Activated CD4-positive, alpha-beta T cell treated with anti-CD3 and anti-CD28 coated beads, Interleukin-2, amount 50 U/mL, for 4 hours (primary cell): ENCODE results near the gene RBPJL.
A peak's percentile ranks its signal among the peaks of the same experiment; 100 is the strongest.
"Not testable (repeated sequence)": the region's sequence is repeated elsewhere in the genome, so short reads cannot be mapped to it uniquely, and the experiment has no call there.

Experiments
- DNase-seq, 2 experiments: peaks; one replicate each; pipeline ENCODE4 v3.0.0-alpha.2; 2020

The RBPJL gene

DNA sequence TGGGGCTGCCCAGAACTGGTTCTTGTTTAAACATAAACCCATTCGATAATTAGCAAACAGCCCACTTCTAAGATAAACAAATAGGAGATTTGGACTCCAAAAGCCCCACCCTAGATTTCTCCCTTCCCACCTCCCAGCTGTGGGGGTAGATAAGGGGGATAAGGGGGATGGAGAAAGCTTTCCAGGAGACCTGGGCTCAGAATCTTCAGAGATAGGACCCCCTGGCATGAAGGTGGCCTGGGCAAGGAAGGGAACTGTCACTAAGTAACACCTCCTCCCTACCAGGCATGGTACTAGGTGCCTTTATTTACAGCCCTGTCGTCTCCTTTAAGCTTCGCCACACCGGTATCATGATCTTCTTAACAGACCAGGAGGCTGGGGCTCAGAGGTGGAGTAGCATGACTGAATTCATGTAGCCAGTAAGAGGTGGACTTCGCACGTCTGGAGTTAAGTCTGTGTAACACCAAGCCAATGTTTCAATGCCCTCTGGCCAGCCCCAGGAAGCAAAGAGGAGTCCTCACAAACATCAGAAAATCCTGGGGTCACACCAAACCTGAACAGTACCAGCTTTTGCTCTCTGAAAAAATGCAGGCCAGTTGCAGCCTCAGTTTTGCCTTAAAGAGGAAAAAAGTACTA, 37.0 kb downstream of the RBPJL start:
- no peak for DNase-seq

DNA sequence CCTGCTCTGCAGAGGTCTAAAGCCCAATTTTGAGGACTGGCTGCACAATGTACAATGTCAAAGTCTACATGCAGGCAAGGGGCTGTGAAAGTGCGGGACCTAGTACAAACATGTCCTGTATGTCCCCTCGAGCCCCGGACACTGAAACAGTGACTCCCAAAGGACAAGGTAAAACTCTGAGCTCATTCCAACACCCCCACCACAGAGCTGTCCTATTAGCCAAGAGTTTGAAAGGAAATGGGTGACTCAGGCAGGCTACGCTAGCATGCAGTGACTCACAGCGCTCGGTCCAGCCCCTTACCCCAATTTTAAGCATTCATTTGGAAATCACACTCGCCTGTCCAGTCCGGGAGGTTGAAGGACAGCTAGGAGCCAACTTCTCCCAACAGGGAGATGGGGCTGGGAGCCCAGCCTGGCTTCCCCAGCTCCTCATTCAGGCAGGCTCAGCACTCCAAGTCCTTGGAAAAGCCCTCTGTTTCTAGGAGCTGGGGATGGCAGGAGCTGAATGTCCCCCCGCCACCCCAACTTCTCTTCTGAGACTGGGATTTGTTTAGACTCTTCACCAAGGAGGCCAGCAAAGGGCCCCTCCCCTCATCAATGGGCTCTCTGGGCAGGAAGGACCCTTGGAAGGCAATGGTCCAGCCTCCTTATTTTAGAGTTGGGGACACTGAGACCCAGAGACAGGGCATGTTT, 37.7 kb downstream of the RBPJL start:
- DNase-seq, result no peak

DNA sequence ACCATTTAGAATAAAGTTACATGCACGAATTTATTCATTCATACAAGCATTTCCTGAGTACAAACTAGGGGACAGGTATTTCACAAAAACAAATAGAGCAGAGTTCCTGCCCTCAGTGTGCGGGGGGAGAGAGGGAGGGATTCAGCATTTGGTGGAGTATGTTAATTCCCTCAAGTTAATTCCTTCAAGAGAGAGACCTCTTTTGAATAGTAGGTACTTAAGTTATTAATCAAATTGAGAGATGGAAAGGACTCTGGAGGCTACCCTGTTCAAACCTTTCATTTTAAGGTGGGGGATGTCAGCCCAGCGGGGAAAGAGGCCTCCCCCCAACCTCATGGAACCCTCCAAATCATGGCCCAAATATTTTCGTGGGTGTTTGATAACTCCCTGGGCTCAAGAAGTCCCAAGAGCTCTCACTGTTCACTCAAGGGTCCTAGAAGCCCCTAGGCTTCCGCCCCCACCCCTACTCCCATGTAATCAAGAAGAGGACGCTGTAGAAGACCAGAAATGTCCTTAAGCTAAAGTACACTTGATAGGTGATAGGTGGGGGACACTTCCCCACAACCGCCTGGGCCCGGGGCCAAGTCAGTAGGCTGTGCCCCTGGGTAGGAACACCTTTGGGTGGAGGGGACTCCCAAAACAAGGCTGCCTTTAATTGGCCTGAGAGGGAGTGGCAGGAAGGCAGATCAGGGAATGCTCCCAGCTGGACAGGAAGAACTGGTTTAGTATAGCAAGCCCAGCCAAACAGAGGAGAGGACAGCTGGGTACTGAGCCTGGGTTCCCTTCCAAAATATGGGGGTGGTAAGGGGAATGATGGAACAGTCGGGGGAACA, 38.7 kb downstream of the RBPJL start:
- no peak for DNase-seq

DNA sequence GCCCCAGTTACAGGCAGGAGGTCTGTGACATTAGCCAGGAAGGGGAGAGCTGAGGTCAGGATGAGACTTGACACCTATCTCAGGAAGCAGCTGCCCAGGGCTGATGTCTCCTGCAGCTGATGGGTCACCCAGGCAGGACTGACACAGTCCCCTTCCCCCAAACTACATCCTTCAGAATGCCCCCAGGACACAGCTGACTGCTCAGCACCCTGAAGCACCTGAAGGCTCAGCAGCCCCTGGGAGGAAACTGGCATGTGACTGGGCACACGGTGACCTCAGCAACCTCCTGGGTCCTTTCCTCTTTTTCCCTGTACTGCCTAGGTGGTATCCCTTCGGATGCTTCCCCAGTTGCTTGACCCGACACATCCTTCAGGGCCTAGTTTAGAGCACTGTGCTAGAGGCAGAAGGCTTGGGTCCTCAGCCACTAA, 39.7 kb downstream of the RBPJL start:
- no peak for DNase-seq

DNA sequence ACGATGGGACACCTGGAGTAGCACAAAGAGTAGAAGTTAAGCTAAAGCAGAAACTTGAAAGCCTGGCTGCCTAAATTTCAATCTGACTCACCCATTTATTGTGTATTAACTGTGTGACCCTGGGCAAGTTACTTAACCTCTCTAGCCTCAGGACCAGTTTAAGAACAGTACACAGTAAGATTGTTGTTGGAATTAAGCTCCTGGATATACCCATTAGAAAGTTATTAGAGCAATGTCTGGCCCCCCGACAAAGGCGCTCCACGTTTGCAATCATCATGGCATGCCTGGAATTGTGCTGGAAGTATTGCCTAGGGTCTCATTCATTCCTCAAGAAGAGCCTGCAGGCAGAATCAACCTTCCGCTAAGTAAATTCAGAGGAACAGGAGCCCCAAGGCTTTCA, 40.2 kb downstream of the RBPJL start:
- no peak for DNase-seq

DNA sequence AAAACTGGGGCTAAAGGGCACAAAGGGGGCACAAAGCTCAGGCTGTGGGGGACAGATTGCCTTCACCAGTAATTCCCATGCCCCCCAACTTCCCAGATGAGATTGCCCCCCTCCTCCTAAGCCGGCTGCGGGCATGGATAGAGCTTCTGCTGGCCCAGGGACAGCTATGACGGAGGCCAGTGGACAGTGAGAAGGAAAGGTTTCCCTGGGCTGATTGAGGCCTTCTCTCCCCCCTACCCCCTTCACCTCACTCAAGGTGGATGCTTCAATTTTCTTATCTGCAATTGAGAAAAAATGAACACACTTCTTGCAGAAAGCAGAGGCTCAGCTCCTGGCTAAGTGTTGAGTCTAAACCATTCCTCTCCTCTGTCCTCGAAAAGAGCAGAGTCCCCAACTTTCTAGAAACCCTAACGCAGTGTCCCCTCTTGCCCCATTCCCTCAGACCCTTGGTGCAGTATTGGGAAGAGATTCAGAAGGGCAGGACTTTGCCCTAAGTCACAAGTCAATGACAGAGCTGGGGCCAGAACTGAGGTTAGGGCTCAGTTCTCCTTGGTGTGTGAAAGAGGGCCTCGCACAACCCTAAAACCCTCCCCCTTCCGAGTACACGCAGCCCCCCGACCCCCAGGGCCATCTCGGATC, 40.8 kb downstream of the RBPJL start:
- no peak for DNase-seq

DNA sequence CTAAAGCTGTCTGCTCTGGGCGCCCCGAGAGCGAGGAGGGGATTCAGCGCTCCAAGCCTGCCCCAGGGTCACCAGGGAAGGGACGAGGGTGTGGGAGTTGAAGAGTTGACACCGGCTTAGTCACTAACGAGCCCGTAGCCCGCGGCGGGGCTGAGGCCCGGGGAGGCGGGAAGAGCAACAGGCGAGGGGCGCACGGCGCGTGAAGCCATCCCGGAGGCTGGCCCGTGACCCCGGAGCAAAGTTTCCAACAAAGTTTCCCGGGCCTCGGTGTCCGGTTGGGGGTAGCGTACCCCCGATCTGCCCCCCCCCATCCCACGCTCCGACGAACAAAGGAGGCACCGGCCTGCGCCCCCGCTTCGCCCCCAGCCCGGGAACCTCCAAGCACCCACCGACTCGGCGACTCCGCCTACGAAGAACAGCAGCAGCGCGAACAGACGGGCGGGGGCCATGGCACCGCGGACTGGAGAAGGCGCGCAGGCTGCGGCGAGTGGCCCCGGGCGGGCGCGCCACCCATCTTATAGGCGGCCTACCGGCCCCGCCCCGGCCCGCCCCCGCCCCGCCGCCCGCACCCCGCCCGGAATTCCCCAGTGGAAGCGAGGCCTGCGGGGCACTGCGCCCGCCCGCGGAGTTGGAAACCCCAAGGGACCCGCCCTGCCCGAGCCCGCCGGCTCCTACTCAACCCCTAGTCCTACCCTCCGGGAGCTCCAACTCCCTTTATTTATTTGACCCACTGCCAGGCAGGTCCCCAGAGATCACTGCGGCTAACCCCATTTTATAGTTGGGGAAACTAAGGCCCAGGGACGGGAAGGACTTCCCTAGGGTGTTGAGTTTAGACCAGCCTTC, 41.5 kb downstream of the RBPJL start, which contains the start of gene SDC4:
Gene SDC4 (minus strand): TSS at position 489 of the 843 bp plus-strand sequence. CDS start 40 bp downstream, at position 449.
- peak; percentile 53 to 60 for DNase-seq

DNA sequence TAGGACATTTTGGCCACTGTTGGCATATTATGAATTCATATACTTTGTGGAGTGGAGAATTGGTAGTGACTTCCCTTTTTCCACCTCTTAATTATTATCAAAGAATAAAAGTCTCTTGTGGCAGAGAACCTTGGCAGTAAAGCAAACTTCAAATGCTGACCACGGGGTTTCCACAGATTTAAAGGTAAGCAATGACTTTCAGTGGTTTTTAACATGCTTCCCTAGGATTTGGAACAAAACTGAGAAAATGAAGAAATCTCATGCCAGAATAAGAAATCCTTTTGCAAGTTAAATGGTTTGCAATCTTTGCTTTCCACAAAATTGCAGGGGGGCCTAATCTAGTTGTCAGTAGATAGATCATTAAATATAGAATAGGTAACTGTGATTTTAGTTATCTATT, 43.6 kb downstream of the RBPJL start:
- DNase-seq, result no peak

DNA sequence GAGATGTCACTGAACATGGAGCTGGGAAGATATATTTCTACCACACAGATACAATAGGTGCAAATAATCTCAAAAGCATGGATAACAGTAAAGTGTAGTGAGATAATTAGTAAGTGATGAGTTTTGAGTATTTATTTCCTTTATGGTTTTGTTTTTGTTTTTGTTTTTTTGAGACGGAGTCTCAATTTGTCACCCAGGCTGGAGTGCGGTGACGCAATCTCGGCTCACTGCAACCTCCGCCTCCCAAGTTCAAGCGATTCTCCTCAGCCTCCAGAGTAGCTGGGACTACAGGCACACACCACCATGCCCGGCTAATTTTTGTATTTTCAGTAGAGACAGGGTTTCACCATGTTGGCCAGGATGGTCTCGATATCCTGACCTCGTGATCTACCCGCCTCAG, 44.2 kb downstream of the RBPJL start:
- DNase-seq, result not testable (repeated sequence)

DNA sequence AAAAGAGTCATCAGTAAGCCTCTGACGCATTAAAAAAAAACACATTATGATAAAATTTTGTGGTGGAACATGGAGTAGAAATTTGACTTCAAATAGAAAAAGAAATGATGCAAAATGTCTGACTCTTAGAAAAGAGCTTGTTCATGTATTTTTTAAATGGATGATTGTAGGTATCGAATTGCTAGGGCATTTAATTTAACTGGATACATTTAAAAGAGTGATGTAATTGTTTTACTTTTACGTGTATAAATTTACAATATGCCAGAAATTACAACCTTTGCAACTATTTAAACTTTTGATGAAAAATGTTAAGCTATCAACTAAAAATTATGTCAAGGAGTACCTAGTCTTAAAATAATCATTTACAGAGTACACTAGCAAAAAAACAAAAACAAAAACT, 46.1 kb downstream of the RBPJL start:
- DNase-seq, result no peak

DNA sequence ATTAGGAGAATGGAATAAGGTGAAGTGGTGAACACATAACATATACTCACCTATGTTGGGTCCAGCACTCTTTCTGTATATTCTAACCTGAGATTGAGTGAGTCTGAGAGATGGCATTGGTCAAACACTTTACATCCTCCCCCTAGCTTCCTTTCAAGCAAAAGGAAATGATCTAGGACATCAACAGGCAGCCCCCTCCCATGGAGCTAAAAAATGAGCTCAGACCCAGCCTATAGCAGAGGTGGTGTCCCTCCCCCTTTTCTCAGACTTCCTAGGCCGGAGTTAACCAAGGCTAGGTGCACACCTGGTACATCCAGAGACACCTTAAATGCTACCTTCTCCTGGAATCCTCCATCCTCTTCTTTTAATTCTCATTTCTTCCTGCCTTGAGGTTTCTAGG, 47.1 kb downstream of the RBPJL start:
- DNase-seq, result no peak

DNA sequence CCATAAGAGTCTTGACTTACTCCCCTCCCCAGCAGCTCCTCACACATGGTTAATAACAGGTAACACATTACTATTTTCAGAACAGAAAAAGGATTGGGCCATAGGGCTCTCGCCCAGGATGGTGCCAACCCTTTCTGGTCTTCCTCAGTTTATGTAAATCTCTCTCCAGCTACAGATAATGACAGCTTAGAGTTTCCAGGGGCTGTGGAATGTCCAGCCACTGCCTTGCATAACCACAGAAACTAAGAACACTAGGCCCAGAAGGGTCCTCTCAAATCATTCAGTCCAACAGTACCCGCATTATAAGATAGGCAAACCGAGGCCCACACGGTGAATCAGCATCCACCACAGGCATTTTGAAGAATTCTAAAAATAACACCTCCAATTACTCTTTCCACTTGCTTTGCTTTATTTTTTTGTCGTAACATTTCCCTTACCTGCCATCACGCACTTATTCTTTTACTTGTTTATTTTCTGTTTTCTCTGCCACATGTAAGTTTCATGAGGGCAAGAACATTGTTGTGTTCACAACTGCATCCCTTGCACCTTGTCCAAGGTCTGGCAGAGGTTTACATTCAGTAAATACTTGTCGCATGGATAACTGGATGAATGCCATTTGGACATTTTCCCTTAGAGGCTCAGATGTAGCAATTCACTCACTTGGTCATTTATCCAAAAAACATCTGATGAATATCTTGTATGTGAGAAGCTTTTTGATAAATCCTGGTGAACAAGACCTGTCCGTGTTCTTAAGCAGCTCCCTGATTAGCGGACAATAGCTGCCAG, 48.0 kb downstream of the RBPJL start:
- DNase-seq, result no peak

DNA sequence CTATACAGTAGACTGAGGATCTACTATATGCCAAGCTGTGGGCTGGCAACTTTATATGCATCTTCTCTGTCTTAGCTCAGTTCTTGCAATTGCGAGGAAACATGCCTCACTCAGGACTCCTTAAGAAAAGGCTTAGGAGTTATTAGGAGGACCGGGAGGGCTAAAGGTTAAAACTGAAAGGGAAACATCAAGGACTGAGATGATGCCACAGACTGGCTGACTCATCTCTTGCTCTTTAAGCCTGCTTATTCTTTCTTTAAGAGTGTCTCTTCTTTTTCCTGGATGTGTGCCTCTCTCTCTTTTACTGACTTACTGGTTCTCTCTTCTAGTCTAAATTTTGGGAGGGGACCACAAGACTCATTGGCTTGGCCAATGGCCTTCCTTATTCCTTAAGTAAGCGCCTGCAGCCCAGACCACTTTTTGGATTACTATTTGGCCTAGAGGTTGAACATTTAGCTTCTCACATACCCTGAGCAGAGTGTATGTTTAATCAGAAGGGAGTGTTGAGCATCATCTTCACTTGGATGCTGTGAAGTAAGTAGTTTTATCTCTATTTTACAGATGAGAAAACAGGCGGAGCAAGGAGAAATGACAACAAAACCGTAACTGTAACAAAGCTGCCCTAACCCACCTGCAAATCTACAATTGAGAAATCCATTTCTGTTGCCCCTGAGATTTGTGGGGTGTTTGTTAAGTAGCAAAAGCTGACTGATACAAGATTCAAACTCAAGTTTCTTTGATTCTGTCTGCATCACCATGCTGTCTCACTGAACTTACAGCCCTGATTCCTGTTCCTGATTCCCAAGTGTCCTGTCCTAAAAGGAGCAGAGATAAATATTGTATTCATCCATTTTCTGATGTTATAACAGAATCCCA, 48.8 kb downstream of the RBPJL start:
- DNase-seq, result no peak

DNA sequence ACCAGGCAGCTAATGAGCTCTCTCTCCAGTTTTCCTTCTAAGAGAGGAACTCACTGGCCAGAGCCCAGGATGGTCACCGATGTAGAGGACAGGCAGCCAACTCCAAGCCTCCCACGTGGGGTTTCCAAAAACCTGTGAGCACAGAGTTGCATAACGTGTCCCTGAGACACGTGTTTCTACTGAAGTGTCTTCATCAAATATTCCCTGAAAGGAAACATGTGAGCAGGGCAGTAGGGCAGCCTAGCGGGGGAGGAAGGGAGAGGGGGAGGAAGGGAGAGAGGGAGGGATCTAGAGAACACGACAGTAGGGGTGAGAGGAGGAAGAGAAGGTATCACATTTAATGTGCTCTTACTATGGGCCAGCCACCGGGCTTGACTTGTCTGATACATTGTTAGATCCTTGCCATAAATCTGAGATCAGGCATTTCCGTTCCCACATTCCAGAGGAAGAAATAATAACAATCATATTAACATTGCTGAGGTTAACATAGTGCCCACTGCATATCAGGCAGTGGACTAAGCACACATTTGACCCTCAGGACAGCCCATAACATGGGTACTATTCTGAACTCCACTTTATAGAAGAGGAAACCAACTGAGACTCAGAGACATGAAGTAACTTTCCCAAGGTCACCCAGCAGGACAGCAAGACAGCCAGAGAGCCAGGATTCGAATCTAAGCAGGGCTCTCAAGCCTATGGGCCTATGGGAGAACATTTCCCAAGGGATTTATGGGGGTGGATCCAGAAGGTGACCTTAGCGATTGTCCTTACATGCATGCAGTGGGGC, 51.8 kb downstream of the RBPJL start:
- DNase-seq, result no peak

DNA sequence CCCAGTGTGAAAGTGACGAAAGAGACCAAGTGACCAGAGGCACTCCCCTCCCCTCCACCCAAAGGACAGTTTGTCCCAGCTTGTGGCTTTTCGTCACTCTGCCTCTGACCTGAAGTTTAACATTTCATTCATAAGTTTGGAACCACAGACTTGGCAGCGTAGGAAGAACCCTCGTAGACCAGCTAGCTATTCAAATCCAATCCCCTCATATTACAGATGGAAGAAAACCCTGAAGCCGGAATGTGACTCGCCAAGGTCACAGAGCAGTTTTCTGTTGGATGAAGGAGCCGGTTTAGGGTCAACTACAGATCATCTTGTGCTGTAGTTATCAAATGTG, 52.4 kb downstream of the RBPJL start:
- DNase-seq, result no peak

DNA sequence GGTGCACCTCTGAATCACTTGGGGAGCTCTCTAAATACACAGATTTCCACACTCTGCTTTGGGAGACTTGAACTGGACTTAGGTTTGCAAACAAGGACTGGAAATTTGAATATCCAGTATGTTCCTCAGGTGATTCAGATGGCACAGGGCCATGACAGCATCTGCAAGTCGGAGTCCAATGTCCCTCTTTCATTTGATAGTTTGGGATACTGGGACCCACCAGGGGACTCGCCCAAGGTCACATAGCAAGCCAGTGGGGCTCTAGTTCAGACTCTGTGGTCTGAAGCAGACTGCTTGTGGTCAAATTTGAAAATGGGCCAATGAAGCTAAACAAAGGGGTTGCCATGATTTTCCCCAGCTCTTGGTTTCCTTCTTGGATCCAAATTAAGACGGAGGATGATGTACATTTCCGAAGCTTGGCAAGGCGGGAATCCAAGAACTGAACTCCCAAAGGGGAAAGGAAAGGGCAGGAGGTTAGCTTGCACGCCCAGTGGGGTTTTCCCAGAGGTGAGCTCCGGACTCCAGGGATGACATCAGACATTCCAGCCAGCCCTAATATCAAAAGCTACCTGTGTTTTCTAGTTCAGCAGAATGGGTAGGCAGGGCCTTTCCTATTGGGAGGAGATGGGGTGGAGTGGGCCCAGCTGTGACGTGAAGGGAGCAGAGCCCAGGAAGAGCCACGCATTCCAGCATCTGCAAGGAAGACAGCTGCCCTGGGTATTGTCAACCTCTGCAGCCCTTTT, 52.9 kb downstream of the RBPJL start:
- no peak for DNase-seq

DNA sequence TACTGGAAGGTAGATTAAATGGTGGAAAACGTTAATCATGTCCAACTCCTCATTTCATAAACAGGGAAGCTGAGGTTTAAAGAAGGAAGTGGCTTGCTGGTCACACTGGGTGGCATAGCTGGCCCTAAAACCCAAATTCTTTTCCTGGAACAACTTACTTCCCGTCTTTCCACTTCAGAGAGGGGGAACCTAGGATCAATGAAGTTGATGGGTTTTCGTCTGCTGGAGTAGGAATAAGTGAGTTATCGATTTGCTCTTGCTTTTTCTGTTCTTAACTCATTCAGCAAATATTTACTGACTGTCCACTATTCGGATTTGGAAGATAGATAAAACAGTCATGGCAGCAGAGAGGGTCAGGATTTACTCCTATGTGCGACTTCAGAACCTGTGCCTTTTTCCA, 55.2 kb downstream of the RBPJL start:
- no peak for DNase-seq

DNA sequence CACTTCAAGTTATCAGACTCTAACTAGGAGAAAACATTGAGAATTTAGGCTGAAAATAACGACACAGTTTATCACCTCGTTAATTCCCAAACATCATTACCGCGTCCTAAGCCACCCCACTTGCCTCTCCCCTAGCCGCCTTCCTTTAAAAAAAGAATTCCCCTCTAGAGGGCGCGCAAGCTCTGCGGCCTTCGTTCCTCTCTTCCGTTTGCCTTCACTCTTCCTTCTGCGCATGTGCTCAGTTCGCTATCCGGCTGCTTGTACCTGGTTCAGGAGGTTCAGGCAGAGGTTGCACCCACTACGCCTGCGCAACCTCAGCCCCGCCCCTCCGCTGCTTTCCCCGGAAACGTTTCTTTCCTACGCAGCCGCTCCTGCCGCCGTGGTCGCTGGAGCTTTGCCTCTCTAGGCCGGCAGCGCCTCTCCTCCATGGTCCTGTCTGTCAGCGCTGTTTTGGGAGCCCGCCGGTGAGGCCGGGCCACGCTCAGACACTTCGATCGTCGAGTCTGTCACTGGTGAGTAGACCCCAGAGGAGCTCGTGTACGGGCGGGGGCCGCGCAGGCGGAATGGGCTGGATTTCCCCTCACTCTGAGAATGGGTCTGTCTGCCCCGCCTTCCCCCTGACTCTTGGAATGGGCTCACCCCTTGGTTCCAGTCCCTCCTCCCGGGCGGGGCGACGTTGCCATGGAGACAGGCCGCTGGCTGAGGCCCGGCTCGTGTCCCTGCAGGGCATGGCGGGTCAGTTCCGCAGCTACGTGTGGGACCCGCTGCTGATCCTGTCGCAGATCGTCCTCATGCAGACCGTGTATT, 56.4 kb downstream of the RBPJL start, which contains the start of gene SYS1:
Gene SYS1 (plus strand): TSS at position 353 of the 807 bp plus-strand sequence. CDS start 376 bp downstream, at position 729.
- DNase-seq, result peak; percentile 99
